ENCODE results near the gene SF3A1.

Gene SF3A1

GRCh38 chr22:30393885-30394284 lies 37.2 kb upstream of the SF3A1 start:
- H3K4me3 ChIP-seq (ENCODE audit: control insufficient read depth, low read depth, low read length), result no peak overlapping the region
- no peak for TF ChIP-seq CTCF (IDR thresholded peaks at IDR 0.05; ENCODE audit: control insufficient read depth, insufficient read depth, low read depth, low read length, missing control alignments)
- DNase-seq (ENCODE audit: low read depth), result no peak

GRCh38 chr22:30393322-30393680 lies 36.6 kb upstream of the SF3A1 start:
- TF ChIP-seq CTCF (IDR thresholded peaks at IDR 0.05; ENCODE audit: control insufficient read depth, insufficient read depth, low read depth, low read length, missing control alignments), result no peak
- DNase-seq (ENCODE audit: low read depth), result no peak
- no peak overlapping the region for H3K4me3 ChIP-seq (ENCODE audit: control insufficient read depth, low read depth, low read length)

- DNase-seq (ENCODE audit: low read depth), result no peak
- H3K4me3 ChIP-seq (ENCODE audit: control insufficient read depth, low read depth, low read length), result no peak overlapping the region
- no peak for TF ChIP-seq CTCF (IDR thresholded peaks at IDR 0.05; ENCODE audit: control insufficient read depth, insufficient read depth, low read depth, low read length, missing control alignments)
These were observed 36.1 kb upstream of the SF3A1 start for GRCh38 chr22:30392661-30393321.

- TF ChIP-seq CTCF (IDR thresholded peaks at IDR 0.05; ENCODE audit: control insufficient read depth, insufficient read depth, low read depth, low read length, missing control alignments), result peak; percentile 88
- DNase-seq (ENCODE audit: low read depth), result peak; percentile 31
- H3K4me3 ChIP-seq (ENCODE audit: control insufficient read depth, low read depth, low read length), result no peak overlapping the region
These were observed 34.4 kb upstream of the SF3A1 start for GRCh38 chr22:30390974-30391691.

- DNase-seq (ENCODE audit: low read depth), result peak; percentile 8
- peak; percentile 73 for TF ChIP-seq CTCF (IDR thresholded peaks at IDR 0.05; ENCODE audit: control insufficient read depth, insufficient read depth, low read depth, low read length, missing control alignments)
- H3K4me3 ChIP-seq (ENCODE audit: control insufficient read depth, low read depth, low read length), result peak within 1 kb of the TSS; percentile 71
These were observed 30.5 kb upstream of the SF3A1 start, which contains the start of gene RNF215 for GRCh38 chr22:30386960-30387827. Gene RNF215, minus strand, starts transcription at chr22:30387411. Its CDS starts 98 bp downstream, at chr22:30387313.

GRCh38 chr22:30386608-30386959 lies 29.9 kb upstream of the SF3A1 start:
- TF ChIP-seq CTCF (IDR thresholded peaks at IDR 0.05; ENCODE audit: control insufficient read depth, insufficient read depth, low read depth, low read length, missing control alignments), result no peak
- peak overlapping the region; percentile 71 for H3K4me3 ChIP-seq (ENCODE audit: control insufficient read depth, low read depth, low read length)
- no peak for DNase-seq (ENCODE audit: low read depth)
